ENCODE measurements around the gene MYADML2. TPM values are rescaled to one million over a fixed set of nuclear protein-coding genes. Genes with fewer than 3 reads are reported as not detected.

Gene MYADML2
- total RNA-seq, 1 donor from 2014 or later, result not detected

GRCh38 chr17:81927152-81927652 is 19.8 kb downstream of the MYADML2 start:
- H3K4me3 ChIP-seq (ENCODE audit: low read depth, low read length), result peak overlapping the region; percentile 72
- H3K27me3 ChIP-seq (ENCODE audit: control insufficient read depth, insufficient read depth, low read length), result no peaks in the 10 kb centered on the region
- TF ChIP-seq CTCF (IDR thresholded peaks at IDR 0.05; ENCODE audit: insufficient read depth, low read length, severe bottlenecking), result no peak
- DNase-seq (ENCODE audit: low read depth), result no peak
- peaks cover 1% of the 10 kb centered on the region for H3K36me3 ChIP-seq (ENCODE audit: control insufficient read depth, insufficient read depth, low read length)
- no peak for FAIRE-seq

- peak; percentile 40 for DNase-seq (ENCODE audit: low read depth)
- H3K4me3 ChIP-seq (ENCODE audit: low read depth, low read length), result peak overlapping the region; percentile 72
- H3K27me3 ChIP-seq (ENCODE audit: control insufficient read depth, insufficient read depth, low read length), result no peaks in the 10 kb centered on the region
- no peak for FAIRE-seq
- no peak for TF ChIP-seq CTCF (IDR thresholded peaks at IDR 0.05; ENCODE audit: insufficient read depth, low read length, severe bottlenecking)
- peaks cover 5% of the 10 kb centered on the region for H3K36me3 ChIP-seq (ENCODE audit: control insufficient read depth, insufficient read depth, low read length)
Observed at GRCh38 chr17:81926451-81927151, 20.4 kb downstream of the MYADML2 start.

DNA sequence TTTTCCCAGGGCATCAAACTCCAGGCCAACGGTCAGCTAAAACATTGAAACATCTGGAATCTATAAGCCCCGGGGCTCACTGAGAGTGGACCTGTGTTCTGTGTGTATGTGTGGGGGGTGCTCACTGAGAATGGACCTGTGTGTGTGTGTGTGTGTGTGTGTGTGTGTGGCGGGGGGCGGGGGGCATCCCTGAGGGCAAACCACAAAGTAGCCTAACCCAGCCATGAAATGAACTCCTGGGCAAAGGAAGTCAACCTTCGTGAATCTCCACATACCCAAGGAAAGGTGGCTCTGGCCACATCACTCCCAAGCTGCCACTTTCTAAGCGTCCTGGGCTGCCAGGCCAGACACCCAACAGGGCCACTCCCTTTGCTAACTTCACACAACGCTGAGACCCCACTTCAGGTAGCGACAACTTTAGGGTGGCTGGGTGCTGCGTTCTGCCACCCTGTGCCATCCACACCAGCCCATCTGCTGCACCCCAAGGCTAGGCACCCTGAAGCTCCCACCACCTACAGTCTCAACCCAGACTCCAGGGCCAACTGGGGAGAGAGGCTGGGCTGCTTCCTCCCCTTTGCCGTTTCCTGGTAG is 21.1 kb downstream of the MYADML2 start:
- peak overlapping the region; percentile 72 for H3K4me3 ChIP-seq (ENCODE audit: low read depth, low read length)
- no peak for FAIRE-seq

DNA sequence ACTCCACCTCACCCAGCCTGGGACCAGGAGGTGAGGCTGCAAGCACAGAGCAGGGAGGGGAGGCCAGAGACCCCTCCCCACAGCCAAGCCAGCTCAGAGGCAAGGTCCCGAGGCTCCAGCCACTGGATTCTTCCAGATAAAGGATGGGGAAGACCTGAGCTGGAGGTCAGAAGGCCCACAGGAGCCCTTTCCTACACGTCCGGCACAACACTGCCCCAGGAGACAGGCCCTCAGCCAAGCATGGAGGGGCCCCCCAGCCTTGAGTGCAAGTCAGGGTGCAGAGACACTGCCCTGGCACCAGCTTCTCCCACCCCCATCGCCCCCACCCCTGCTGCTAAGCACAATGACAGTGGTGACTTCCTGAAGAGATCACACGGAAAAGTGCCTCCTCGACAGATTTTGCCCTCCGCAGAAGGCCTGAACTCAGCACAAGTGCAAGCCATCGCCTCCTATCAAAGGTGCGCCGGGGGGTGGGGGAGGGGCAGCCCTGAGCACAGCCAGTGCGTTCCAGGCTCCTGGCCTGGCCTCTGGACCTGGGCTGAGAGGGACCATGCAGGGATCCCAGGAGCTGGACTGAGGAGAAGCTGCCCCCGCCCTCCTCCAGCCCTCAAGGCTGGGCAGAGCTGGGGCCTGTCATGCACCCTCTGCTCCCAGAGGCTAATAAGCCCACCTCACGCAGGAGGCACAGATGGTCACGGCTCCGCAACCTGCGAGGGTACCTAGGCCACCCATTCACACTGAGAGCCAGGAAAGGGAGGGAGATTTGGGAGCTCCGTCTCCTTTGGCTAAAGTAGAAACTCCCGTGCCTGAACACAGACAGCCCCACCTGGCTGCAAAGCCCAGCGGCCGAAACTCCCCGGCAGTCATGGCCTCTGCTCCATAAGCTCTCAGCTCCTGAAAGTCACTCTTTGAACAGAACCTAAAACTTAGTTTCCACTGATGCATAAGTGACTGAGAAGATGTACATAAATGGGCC is 22.2 kb downstream of the MYADML2 start:
- TF ChIP-seq CTCF (IDR thresholded peaks at IDR 0.05; ENCODE audit: insufficient read depth, low read length, severe bottlenecking), result no peak
- Histone ChIP-seq H3K27me3 (ENCODE audit: control insufficient read depth, insufficient read depth, low read length) (no peaks in the 10 kb centered on the region), H3K36me3 (ENCODE audit: control insufficient read depth, insufficient read depth, low read length) (peaks cover 11% of the 10 kb centered on the region), H3K4me3 (ENCODE audit: low read depth, low read length) (no peak overlapping the region)
- FAIRE-seq (no peak), DNase-seq (ENCODE audit: low read depth) (no peak)

More for the DNA sequence above, 21.1 kb downstream of the MYADML2 start:
- no peak for DNase-seq (ENCODE audit: low read depth)
- H3K36me3 ChIP-seq (ENCODE audit: control insufficient read depth, insufficient read depth, low read length), result peaks cover 8% of the 10 kb centered on the region
- no peaks in the 10 kb centered on the region for H3K27me3 ChIP-seq (ENCODE audit: control insufficient read depth, insufficient read depth, low read length)
- no peak for TF ChIP-seq CTCF (IDR thresholded peaks at IDR 0.05; ENCODE audit: insufficient read depth, low read length, severe bottlenecking)

DNA sequence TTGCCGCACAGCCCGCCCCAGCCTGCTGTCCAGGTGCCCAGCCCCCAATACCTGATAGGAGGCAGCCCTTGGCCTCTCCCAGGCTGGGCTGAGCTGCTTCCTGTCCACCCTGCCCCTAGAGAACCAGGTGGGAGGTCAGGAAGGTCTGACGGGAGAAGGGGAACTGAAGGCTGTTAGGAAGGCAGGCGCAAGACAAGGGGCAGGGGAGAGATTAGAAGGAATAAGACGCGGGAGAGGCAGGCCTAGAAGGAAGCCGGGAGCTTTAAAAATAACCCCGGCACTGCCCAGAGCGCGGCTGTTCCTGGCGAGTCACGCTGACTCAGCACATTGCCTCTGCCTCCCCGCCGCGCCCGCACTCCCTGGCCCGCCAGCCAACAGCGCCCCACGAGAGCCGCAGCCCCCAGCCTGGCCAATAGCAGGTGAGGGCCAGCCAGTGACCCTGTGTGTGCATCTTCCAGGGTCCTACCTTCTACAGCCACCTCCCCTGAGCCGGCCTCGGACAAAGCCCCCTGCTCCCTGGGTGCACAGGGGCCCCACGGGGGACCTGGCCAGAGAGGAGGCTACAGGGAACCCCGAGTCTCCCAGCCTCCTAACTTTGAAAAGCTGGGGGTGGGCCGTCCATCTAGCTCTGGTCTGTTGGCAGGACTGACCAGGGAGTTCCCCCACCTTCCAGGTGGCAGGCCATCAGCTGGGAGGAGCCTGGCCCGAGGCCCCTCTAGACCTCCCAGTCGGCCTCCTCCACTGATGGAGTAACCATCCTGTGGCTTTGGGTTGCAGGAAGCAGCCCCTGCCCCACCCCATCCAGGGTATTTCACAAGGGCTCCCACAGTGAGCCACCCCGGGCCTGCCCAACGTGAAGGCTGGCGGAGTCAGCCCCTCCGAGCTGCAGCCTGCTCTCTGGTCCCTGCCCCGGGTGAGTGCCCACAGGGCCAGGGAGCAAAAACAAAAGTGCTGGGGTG is 23.5 kb downstream of the MYADML2 start:
- TF ChIP-seq CTCF (IDR thresholded peaks at IDR 0.05; ENCODE audit: insufficient read depth, low read length, severe bottlenecking), result peak; percentile 2
- peak overlapping the region; percentile 31 for H3K4me3 ChIP-seq (ENCODE audit: low read depth, low read length)
- DNase-seq (ENCODE audit: low read depth) (peak; percentile 38), FAIRE-seq (no peak)
- H3K27me3 ChIP-seq (ENCODE audit: control insufficient read depth, insufficient read depth, low read length), result no peaks in the 10 kb centered on the region
- H3K36me3 ChIP-seq (ENCODE audit: control insufficient read depth, insufficient read depth, low read length), result peaks cover 13% of the 10 kb centered on the region
